Body of pancreas (tissue), 4 donors: ENCODE measurements around the gene MSMO1. TPM values are rescaled to one million over a fixed set of nuclear protein-coding genes. Genes with fewer than 3 reads are reported as not detected.

Experiments used
- ATAC-seq: fragments of 150-250 bp; one replicate; pipeline ENCODE4 v1.9.1; 2016
- DNase-seq, 4 donors: peaks; one replicate each; pipeline ENCODE4 v3.0.0-alpha.2; 2019
- H3K27ac ChIP-seq, 4 donors: fragments of 200-600 bp; sonication (generic); 1 replicate in 3 of 4; 2 replicates in 1 of 4; pipeline versions ENCODE4 v1.5.1 to v1.6.1; 2016 to 2019; ENCODE audit warnings: mild to moderate bottlenecking in 1 of 4, mixed read lengths in 1 of 4, moderate library complexity in 1 of 4
- H3K27me3 ChIP-seq, 2 donors: fragments of 200-600 bp; sonication (generic); one replicate each; pipeline ENCODE4 v1.6.0; 2016; ENCODE audit warnings: mild to moderate bottlenecking in 1 of 2
- H3K36me3 ChIP-seq, 2 donors: fragments of 200-600 bp; sonication (generic); replicated peaks in 1 of 2; 2 replicates each; pipeline ENCODE4 v1.5.1; 2016; ENCODE audit warnings: low read depth in 2 of 2; ENCODE audit not compliant: insufficient read depth in 1 of 2
- H3K4me1 ChIP-seq: fragments of 200-600 bp; sonication (generic); one replicate; pipeline ENCODE4 v1.6.0; 2016
- H3K4me3 ChIP-seq, 2 donors: fragments of 200-600 bp; sonication (generic); 1 replicate in 1 of 2; 2 replicates in 1 of 2; pipeline ENCODE4 v1.5.1; 2016 to 2019
- H3K9me3 ChIP-seq, 3 donors: fragments of 200-600 bp; sonication (generic); 1 replicate in 2 of 3; 2 replicates in 1 of 3; pipeline ENCODE4 v1.5.1; 2016
- CTCF ChIP-seq, 7 experiments: fragments of 450-650 bp in 4 of 7; fragments of 200-600 bp in 3 of 7; sonication (generic) in 3 of 7; IDR thresholded peaks; one replicate each; pipeline ENCODE4 v1.5.1; 2016 to 2019; ENCODE audit warnings: antibody characterized with exemption in 7 of 7
- POLR2A ChIP-seq, 3 donors: fragments of 450-650 bp; IDR thresholded peaks; one replicate each; pipeline ENCODE4 v1.6.1; 2016; ENCODE audit warnings: antibody characterized with exemption in 3 of 3, mild to moderate bottlenecking in 2 of 3
- WGBS, 2 donors: methylation state at CpG; one replicate each; pipeline ENCODE4 v1.1.5; 2017; 5-methylcytosine and 5-hydroxymethylcytosine counted together
- intact Hi-C: fragments of 100-400 bp; cut with DNase I; formaldehyde crosslinking; loops from one replicate; pipeline ENCODE4 v1.15.1; 2023
- total RNA-seq, 2 donors: library from RNA; depleted of rRNA; stranded (reverse); fragments of >200 nt; gene quantifications; one replicate each; pipeline ENCODE4 v1.1.0, GENCODE V29; 2016

The MSMO1 gene
- total RNA-seq, 2 donors from 2014 or later = 16.1 to 22.1 TPM

GRCh38 chr4:165326831-165327210 is 648 bp upstream of the MSMO1 start:
- ATAC-seq = peak; percentile 38
- peak overlapping the region; percentile 24 to 38 for H3K4me3 ChIP-seq
- H3K27ac ChIP-seq = peak overlapping the region; percentile 71 to 87 (median 82)
- no peak for TF ChIP-seq CTCF (IDR thresholded peaks at IDR 0.05)
- no peak for TF ChIP-seq POLR2A (IDR thresholded peaks at IDR 0.05)
- peak; percentile 47 to 63 (median 54) for DNase-seq
- H3K4me1 ChIP-seq = peaks cover 43% of the 10 kb centered on the region
- intact Hi-C loops = no loop called here
- whole genome bisulfite sequencing, 2 donors = 0% methylated on average over 14 of the region's 14 CpGs
- no peaks in the 10 kb centered on the region for H3K27me3 ChIP-seq
- no peaks in the 10 kb centered on the region for H3K9me3 ChIP-seq
- H3K36me3 ChIP-seq = no peaks in the 10 kb centered on the region

- Histone ChIP-seq H3K4me1 (peaks cover 48% of the 10 kb centered on the region), H3K9me3 (no peaks in the 10 kb centered on the region), H3K36me3 (no peaks in the 10 kb centered on the region), H3K27ac (peak overlapping the region in 3 of 4 donors; percentile 81 to 87 (median 85)), H3K27me3 (no peaks in the 10 kb centered on the region), H3K4me3 (peak overlapping the region; percentile 75 to 86)
- intact Hi-C loops = no loop called here
- DNase-seq (no peak), ATAC-seq (no peak)
- WGBS, 2 donors = 0 to 1% methylated on average over 7 of the region's 7 CpGs
- TF ChIP-seq CTCF (IDR thresholded peaks at IDR 0.05) (no peak), POLR2A (IDR thresholded peaks at IDR 0.05) (no peak)
Measured at GRCh38 chr4:165328101-165328425, 594 bp downstream of the MSMO1 start.

GRCh38 chr4:165328708-165329107 is 1.2 kb downstream of the MSMO1 start:
- H3K36me3 ChIP-seq = no peaks in the 10 kb centered on the region
- H3K4me3 ChIP-seq = no peak overlapping the region
- no peak for ATAC-seq
- peaks cover 48% of the 10 kb centered on the region for H3K4me1 ChIP-seq
- no peak for TF ChIP-seq CTCF (IDR thresholded peaks at IDR 0.05)
- TF ChIP-seq POLR2A (IDR thresholded peaks at IDR 0.05) = no peak
- intact Hi-C loops = no loop called here
- H3K9me3 ChIP-seq = no peaks in the 10 kb centered on the region
- H3K27ac ChIP-seq = no peak overlapping the region
- WGBS, 2 donors = 23 to 35% methylated on average over 4 of the region's 4 CpGs
- DNase-seq = no peak
- H3K27me3 ChIP-seq = no peaks in the 10 kb centered on the region

- ATAC-seq (no peak), DNase-seq (no peak)
- intact Hi-C loops = no loop called here
- no peaks in the 10 kb centered on the region for H3K27me3 ChIP-seq
- peaks cover 48% of the 10 kb centered on the region for H3K4me1 ChIP-seq
- TF ChIP-seq POLR2A (IDR thresholded peaks at IDR 0.05) = no peak
- no peak for TF ChIP-seq CTCF (IDR thresholded peaks at IDR 0.05)
- 59 to 67% methylated on average over 2 of the region's 2 CpGs for WGBS, 2 donors
- no peak overlapping the region for H3K27ac ChIP-seq
- H3K9me3 ChIP-seq = no peaks in the 10 kb centered on the region
- no peak overlapping the region for H3K4me3 ChIP-seq
- no peaks in the 10 kb centered on the region for H3K36me3 ChIP-seq
Measured at GRCh38 chr4:165330071-165330470, 2.6 kb downstream of the MSMO1 start.

- ATAC-seq = no peak
- 88 to 93% methylated on average over 5 of the region's 5 CpGs for WGBS, 2 donors
- peaks cover 46% of the 10 kb centered on the region for H3K4me1 ChIP-seq
- H3K9me3 ChIP-seq = no peaks in the 10 kb centered on the region
- no peaks in the 10 kb centered on the region for H3K27me3 ChIP-seq
- H3K36me3 ChIP-seq = no peaks in the 10 kb centered on the region
- TF ChIP-seq CTCF (IDR thresholded peaks at IDR 0.05) (no peak), POLR2A (IDR thresholded peaks at IDR 0.05) (no peak)
- intact Hi-C loops = no loop called here
- H3K27ac ChIP-seq = no peak overlapping the region
- H3K4me3 ChIP-seq = no peak overlapping the region
- DNase-seq = no peak
Measured at GRCh38 chr4:165330666-165331065, 3.2 kb downstream of the MSMO1 start.
